ENCODE data around the gene TCERG1L. TPM values are rescaled to one million over a fixed set of nuclear protein-coding genes. Genes with fewer than 3 reads are reported as not detected.

The TCERG1L gene
- total RNA-seq, 1 experiment from 2014 or later: not detected

DNA sequence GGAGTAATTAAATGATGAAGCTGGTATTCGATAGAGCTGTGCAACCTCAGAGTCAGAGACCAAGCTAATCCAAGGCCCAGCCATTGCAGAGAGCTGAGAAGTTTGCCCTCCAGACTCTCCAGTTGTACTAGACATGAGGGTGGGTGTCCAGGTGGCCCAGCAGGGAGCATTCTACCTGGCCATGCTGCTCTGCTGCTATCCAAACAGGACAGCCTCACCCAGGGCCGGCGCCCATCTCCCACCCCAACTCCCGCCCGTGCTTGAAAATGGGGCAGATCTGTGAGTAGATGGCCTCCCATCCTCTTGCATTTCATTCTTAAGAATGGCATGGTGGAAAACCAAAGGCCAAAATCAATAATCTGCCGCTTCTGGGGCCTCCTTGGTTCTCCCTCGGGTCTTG is 124.2 kb downstream of the TCERG1L start:
- ChIA-PET POLR2A (no interaction called here), CTCF (no interaction called here)
- DNase-seq (ENCODE audit: low read depth, low spot score) (no peak), ATAC-seq (no peak)
- TF ChIP-seq POLR2AphosphoS5 (IDR thresholded peaks at IDR 0.05; ENCODE audit: low read depth, low read length) (no peak), TCF7L2 (IDR thresholded peaks at IDR 0.05; ENCODE audit: low read depth, low read length) (no peak), SIN3A (IDR thresholded peaks at IDR 0.05; ENCODE audit: borderline replicate concordance, insufficient read depth, low read depth, low read length) (no peak), CTCF (IDR thresholded peaks at IDR 0.05) (no peak)
- TF ChIP-seq, protein P1, sequence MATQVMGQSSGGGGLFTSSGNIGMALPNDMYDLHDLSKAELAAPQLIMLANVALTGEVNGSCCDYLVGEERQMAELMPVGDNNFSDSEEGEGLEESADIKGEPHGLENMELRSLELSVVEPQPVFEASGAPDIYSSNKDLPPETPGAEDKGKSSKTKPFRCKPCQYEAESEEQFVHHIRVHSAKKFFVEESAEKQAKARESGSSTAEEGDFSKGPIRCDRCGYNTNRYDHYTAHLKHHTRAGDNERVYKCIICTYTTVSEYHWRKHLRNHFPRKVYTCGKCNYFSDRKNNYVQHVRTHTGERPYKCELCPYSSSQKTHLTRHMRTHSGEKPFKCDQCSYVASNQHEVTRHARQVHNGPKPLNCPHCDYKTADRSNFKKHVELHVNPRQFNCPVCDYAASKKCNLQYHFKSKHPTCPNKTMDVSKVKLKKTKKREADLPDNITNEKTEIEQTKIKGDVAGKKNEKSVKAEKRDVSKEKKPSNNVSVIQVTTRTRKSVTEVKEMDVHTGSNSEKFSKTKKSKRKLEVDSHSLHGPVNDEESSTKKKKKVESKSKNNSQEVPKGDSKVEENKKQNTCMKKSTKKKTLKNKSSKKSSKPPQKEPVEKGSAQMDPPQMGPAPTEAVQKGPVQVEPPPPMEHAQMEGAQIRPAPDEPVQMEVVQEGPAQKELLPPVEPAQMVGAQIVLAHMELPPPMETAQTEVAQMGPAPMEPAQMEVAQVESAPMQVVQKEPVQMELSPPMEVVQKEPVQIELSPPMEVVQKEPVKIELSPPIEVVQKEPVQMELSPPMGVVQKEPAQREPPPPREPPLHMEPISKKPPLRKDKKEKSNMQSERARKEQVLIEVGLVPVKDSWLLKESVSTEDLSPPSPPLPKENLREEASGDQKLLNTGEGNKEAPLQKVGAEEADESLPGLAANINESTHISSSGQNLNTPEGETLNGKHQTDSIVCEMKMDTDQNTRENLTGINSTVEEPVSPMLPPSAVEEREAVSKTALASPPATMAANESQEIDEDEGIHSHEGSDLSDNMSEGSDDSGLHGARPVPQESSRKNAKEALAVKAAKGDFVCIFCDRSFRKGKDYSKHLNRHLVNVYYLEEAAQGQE (IDR thresholded peaks at IDR 0.05; ENCODE audit: insufficient read depth in 1 of 2, low read depth in 2 of 2, low read length in 1 of 2): no peak
- H3K27ac ChIP-seq (ENCODE audit: low read length): no peak overlapping the region
- H3K36me3 ChIP-seq (ENCODE audit: control insufficient read depth, insufficient read depth, low read length): no peaks in the 10 kb centered on the region
- no TSS peak for BruUV-seq (replicated peaks)
- H3K9me3 ChIP-seq (ENCODE audit: control insufficient read depth, insufficient read depth, low read depth, low read length): no peaks in the 10 kb centered on the region
- peaks cover 9% of the 10 kb centered on the region for H3K27me3 ChIP-seq (ENCODE audit: control insufficient read depth, insufficient read depth, low read length)
- no peaks in the 10 kb centered on the region for H3K4me1 ChIP-seq (ENCODE audit: control insufficient read depth, insufficient read depth, low read length)
- in situ Hi-C loops (cut with HindIII; ENCODE audit: low pct_unique_long_range_greater_than_20kb, low sequenced_read_pairs): no loop called here
- no peak overlapping the region for H3K4me3 ChIP-seq (ENCODE audit: low read depth in 2 of 2, low read length in 2 of 2)
- intact Hi-C loops (cut with micrococcal nuclease; ENCODE audit: unreplicated experiment): no loop called here

- no peaks in the 10 kb centered on the region for H3K4me1 ChIP-seq (ENCODE audit: control insufficient read depth, insufficient read depth, low read length)
- ATAC-seq: no peak
- POLR2A ChIA-PET: no interaction called here
- no peaks in the 10 kb centered on the region for H3K9me3 ChIP-seq (ENCODE audit: control insufficient read depth, insufficient read depth, low read depth, low read length)
- peaks cover 14% of the 10 kb centered on the region for H3K27me3 ChIP-seq (ENCODE audit: control insufficient read depth, insufficient read depth, low read length)
- no peaks in the 10 kb centered on the region for H3K36me3 ChIP-seq (ENCODE audit: control insufficient read depth, insufficient read depth, low read length)
- intact Hi-C loops (cut with micrococcal nuclease; ENCODE audit: unreplicated experiment) (no loop called here), in situ Hi-C loops (cut with HindIII; ENCODE audit: low pct_unique_long_range_greater_than_20kb, low sequenced_read_pairs) (no loop called here)
- no peak overlapping the region for H3K27ac ChIP-seq (ENCODE audit: low read length)
- no peak overlapping the region for H3K4me3 ChIP-seq (ENCODE audit: low read depth in 2 of 2, low read length in 2 of 2)
- TF ChIP-seq CTCF (IDR thresholded peaks at IDR 0.05) (no peak), TCF7L2 (IDR thresholded peaks at IDR 0.05; ENCODE audit: low read depth, low read length) (no peak), POLR2AphosphoS5 (IDR thresholded peaks at IDR 0.05; ENCODE audit: low read depth, low read length) (no peak), SIN3A (IDR thresholded peaks at IDR 0.05; ENCODE audit: borderline replicate concordance, insufficient read depth, low read depth, low read length) (no peak)
- TF ChIP-seq, protein P1 (IDR thresholded peaks at IDR 0.05; ENCODE audit: insufficient read depth in 1 of 2, low read depth in 2 of 2, low read length in 1 of 2): no peak
- BruUV-seq (replicated peaks): no TSS peak
- DNase-seq (ENCODE audit: low read depth, low spot score): no peak
- CTCF ChIA-PET: no interaction called here
These were observed 124.8 kb downstream of the TCERG1L start for GRCh38 chr10:131186547-131187253.

All from Panc1 (cell line).